GM18505 (cell line): ENCODE data around the gene PLEKHF1.

Experiments used
- ATAC-seq: cut with Tn5 transposase; IDR thresholded peaks from one replicate; pipeline ENCODE4 v1.9.1; 2021; ENCODE audit not compliant: unreplicated experiment
- POLR2A ChIP-seq: IDR thresholded peaks from 4 replicates; pipeline ENCODE4 v1.6.1; 2011; ENCODE audit warnings: borderline replicate concordance; ENCODE audit not compliant: insufficient read depth, insufficient read length; ENCODE audit errors: extremely low read depth

Gene PLEKHF1

DNA sequence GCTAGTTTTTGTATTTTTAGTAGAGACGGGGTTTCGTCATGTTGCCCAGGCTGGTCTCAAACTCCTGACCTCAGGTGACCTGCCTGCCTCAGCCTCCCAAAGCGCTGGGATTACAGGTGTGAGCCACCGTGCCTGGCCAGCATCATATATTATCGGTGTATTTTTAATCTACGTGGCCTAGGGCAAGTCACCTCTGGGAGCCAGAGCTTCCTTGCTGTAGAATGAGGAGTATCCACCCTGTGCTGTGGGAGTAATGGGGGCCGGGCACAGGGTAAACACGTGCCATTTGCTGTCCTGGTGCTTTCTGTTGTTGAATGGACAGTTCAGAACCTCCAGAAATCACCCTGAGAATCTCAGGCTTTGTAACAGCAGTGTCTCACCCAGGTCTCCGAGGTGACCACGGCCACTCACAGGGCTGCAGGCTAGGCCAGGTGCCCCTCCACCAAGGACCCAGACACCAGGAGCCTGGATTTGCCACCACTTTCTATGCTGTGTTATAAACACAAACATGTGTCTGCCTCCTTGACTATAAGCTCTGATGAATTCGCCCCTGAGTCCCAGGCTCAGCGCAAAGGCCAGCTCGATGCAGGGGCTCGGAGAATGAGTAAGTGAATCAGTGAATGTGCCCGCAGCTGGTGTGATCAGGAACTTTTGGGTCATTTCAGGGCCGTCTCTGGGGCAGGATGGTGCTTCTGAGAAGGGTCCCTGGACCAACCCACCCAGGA lies 36.4 kb upstream of the PLEKHF1 start:
- TF ChIP-seq POLR2A: no peak
- ATAC-seq: no peak

DNA sequence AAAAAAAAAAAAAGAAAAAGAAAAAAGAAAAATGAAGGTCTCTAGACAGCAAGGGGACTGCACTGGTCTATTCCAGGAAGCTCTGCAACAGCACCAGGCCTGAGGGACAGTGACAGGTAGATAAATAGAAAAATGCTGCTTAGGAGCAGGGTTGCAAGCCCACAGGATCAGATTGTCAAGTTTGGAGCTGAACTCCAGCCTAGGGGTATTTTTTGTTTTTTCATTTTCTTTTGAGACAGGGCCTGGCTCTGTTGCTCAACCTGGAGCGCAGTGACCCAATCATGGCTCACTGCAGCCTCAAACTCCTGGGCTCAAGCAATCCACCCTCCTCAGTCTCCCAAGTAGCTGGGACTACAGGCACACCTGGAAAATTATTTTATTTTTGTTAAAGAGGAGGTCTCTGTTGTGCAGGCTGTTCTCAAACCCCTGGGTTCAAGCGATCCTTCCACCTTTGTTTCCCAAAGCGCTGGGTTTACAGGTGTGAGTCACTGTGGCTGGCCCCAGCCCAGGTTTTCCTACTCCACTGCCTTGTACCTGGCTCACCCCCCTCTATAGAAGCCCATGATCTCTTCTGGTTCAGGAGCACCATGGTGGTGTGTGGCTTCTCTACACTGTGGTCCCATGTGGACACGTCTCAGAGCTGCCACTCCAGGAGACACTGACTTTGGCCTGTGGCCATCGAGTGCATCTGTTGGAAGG lies 35.3 kb upstream of the PLEKHF1 start:
- TF ChIP-seq POLR2A: no peak
- no peak for ATAC-seq

DNA sequence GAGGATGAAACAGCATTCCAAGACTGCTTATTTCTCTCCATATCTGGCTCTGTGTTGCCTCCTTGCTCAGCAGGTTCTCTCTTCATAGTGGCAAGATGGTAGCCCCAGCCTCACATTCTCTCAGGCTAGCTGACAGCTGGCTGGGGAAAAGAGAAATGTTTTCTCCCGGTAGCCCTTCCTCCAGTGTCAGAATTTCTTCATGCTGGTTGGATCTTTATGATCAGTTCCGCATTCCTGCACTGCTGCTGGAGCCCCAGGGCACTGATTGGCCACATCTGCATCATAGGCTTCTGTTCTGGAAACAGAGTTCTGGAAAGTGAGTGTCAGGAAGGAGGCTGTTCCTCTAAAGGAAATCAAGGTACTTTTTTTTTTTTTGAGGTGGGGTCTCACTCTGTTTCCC lies 34.6 kb upstream of the PLEKHF1 start:
- no peak for ATAC-seq
- TF ChIP-seq POLR2A: no peak

DNA sequence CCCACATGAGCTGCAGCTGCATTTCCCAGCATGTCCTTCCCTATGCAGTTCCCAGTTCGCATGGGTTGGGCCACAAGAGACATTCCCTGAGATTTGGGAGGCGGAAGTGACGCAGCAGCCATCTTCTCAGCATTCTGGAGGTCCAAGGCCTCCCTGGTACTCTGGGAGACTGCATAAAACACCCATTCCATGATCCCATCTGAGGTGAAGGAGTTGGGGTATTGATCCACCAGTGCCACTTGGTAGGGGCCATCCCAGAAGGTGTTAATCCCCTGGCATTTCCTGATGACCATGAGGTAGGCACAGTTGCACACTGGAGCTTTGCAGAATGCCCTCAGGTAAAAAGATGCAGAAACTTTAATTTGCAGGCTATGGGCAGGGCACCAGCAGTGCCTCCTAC lies 33.8 kb upstream of the PLEKHF1 start:
- TF ChIP-seq POLR2A: no peak
- no peak for ATAC-seq

DNA sequence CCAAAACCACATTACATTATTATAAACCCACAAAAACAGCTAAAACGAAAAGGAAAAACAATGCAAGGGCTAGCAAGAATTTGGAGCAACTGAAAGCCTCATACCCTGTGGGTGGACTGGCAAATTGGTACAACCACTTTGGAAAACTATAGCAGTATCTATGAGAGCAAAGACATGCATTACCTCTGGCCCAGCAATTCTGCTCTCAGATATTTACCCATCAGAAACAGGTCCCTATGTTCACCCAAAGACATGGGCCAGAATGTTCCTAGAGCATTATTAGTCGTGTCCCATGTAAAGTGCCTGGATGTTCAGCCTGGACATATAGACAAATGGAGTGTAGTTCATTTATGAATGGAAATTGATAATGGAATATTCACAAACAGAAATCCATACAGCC lies 31.3 kb upstream of the PLEKHF1 start:
- no peak for ATAC-seq
- TF ChIP-seq POLR2A: no peak

DNA sequence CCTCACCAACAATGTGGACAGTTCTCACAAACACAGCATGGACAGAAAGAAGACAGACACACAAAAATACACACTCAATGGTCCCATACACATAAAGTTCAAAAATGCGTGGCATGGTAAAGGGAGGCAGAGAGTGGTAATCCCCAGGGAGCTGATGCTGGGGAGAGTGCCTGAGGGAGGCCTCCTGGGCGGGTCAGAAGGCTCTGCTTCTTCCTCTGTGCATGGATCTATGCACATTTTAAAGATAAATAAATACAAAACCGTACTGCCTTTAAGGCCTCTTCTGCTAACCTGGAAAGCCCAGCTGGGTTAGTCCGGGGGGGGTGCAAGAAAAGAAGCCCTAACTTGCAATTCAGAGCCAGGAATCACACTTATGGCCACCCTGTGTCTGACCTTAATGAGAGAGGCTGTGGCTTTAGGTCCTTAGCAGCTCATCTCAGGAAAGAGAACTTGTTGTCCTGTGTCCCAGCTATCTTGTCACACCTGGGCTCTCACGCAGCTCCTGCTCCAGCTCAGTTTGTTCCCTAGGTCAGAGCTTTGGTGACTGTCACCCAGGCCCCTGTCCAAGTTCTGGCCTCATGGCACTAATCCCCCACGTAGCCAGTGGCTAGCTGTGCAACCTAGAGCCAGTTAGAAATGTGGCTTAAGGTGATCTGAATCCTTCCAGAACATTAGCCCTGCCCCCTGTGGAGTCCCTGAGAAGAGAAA lies 30.7 kb upstream of the PLEKHF1 start:
- no peak for ATAC-seq
- no peak for TF ChIP-seq POLR2A

DNA sequence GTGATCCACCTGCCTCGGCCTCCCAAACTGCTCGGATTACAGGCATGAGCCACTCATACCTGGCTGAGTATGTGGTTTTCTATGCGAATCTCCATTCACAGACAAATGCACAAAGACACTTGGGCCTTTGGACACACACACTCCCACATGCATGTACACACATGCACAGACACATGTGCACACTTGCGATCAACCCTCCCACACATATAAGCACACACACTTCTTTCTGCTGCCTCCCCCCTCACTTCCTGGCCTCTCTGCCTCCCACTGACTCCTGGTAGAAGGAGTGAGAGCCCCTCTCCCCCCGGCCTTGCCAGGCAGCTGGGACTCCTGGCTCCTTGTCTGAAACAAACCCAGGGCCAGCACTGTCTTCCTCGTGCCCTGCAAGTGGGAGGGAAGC lies 29.3 kb upstream of the PLEKHF1 start:
- no peak for TF ChIP-seq POLR2A
- no peak for ATAC-seq

DNA sequence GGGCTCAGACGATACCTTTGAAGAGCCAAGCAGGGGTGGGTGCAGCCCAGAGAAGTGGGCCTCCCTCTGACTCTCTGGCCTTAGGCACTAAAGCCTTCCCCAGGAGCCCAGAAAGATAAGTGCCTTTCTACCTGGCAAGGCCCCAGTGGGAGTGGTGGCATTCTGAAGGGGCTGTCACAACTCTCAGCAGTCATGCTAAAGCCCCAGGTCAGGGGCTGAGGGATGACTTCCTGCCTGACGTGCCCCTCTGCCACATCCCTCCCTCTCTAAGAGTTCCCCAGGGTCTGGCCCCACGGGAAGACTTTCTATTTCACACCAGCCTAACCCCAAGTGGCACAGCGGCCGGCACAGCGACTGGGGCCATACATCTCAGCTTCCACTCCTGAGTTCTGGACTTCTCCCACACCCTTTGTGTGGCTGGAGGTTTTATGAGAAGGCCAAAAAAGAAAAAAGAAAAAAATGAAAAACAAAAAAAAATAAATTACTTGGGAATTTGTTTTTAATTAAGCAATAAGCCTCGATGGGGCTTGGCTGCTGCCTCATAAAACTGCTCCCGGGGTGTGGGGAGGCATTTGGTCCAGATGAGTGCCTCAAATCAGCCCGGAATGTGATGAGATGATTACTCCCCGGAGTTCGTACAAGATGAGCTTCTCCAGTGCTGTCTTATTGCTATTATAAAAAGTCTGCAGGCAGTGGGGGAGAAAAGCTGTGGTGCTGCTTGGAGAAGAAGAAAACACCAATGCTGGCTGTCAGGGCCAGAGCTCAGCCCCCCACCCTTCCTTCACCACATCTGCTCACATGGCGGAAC lies 28.5 kb upstream of the PLEKHF1 start:
- TF ChIP-seq POLR2A: no peak
- ATAC-seq: no peak

DNA sequence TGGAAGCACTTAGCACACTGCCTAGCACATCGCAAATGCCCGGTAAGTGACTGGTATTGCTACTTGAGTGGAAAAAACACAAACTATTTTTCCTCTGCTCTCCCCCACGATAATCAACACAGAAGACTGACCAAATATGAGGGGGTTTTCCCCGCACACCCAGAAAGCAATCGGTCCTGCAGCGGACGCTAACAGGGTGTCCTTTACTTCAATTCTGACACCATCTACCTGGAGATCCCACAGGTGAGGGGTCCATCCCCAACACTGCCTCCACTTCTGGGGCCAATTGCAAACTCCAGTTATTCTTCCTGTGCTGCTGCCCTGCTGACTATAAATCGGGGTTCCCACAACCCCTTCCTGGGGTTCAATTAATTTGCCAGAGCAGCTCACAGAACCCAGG lies 26.2 kb upstream of the PLEKHF1 start:
- ATAC-seq: no peak
- no peak for TF ChIP-seq POLR2A

DNA sequence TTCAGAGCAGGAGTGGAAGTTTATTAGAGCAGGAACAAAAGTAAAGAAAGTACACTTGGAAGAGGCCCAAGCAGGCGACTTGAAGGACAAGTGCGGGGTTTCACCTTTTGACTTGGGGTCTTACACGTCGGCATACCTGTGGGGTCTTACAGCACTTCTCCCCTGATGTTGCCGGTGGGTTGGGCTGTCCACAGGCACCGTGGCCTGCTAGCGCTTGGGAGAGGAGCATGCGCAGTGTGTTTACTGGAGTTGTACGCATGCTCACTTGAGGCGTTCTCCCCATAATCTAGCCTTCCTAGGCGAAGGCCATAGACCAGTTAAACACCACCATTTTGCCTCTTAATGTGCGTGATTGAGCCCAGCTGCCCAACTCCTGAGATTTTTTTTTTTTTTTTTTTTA lies 25.0 kb upstream of the PLEKHF1 start:
- no peak for ATAC-seq
- no peak for TF ChIP-seq POLR2A

DNA sequence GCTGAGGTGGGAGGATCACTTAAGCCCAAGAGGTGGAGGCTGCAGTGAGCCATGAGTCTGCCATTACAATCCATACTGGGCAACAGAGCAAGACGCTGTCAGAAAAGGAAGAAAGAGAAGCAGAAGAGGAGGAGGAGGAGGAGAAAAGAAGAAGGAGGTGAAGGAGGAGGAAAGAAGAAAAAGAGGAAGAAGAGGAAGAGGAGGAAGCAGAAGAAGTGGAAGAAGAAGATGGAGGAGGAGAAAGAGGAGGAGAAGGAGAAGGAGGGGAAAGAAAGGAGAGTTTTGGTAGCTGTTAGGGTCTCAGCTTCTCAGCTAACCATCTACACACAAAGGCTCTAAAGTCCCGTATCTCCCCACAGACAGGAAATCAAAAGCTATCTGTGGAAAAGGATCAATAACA lies 23.7 kb upstream of the PLEKHF1 start:
- no peak for TF ChIP-seq POLR2A
- ATAC-seq: no peak

DNA sequence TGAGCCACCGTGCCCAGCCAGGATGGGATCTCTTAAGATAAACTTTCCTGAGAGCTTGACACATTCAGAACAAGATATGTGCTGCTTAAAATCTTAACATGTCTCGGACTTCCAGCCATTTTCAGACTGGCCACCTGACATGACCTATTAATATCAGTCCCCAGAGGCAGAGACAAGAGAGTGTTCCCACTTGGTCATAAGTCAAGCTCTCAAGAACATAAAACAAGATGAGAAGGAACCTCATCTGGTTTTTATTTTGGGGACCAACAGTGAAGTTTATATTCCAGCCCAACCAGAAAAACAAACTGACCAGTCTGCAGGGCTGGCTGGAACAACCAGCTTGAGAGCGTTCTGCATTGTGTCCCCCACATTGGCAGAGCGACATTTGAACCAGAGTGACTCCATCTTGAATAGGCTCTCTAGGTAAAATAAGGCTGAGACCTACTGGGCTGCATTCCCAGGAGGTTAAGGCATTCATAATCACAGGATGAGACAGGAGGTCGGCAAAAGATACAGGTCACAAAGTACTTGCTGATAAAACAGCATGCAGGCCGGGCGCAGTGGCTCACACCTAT lies 21.8 kb upstream of the PLEKHF1 start:
- no peak for ATAC-seq
- no peak for TF ChIP-seq POLR2A

DNA sequence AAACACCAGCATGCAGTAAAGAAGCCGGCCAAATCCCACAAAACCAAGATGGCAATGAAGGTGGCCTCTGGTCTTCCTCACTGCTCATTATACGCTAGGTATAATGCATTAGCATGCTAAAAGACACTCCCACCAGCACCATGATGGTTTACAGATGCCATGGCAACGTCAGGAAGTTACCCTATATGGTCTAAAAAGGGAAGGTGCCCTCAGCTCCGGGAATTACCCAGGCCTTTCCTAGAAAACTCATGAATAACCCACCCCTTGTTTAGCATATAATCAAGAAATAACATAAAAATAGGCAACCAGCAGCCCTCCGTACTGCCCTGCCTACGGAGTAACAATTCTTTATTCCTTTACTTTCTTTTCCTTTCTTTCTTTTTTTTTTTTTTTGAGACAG lies 21.1 kb upstream of the PLEKHF1 start:
- no peak for ATAC-seq
- TF ChIP-seq POLR2A: no peak

DNA sequence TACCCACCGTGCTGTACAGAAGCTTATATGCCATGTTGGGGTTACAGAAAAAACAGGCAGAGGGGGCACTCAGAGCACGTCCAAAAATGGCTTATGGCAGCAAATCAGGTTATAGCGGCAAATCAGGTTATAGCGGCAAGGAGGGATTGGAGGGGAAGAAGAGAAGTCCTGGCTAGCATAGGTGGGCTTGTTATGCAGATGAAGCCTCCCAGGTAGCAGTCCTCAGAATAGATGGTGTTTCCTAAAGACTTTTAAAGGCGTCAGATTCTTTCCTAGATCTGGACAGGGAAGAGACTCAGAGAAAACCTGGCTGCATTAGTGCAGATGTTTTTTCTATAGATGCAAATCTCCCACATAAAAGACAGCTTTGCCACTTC lies 19.8 kb upstream of the PLEKHF1 start:
- TF ChIP-seq POLR2A: no peak
- no peak for ATAC-seq

DNA sequence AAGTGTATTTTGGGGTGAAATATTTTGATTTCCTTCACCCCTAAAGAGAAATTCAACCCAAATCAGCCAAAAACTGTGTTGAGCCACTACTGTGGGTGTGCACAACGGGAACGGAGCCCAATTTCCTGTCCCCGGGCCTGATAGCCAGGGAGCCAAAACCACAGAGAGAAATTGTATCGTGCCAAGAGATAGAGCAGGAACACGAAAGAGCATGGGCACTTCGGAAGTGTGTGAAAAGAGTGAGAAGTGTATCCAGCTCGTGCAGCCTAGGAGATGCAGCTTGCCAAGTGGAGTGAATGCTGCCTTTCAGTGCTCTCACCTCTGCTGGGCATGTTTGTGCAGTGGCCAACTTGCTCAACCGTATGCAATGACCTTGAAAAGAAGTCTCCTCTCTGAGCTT lies 19.4 kb upstream of the PLEKHF1 start:
- TF ChIP-seq POLR2A: no peak
- no peak for ATAC-seq
